GM06990 (cell line): ENCODE results near the gene PRKN.

ENCODE experiments used
- DNase-seq: peaks from one replicate; pipeline ENCODE4 v3.0.0-alpha.2; 2011; ENCODE audit not compliant: insufficient read length; ENCODE audit errors: extremely low read depth
- H3K27me3 ChIP-seq: replicated peaks from 2 replicates; pipeline ENCODE4 v1.6.0; 2011; ENCODE audit warnings: low read length; ENCODE audit not compliant: control insufficient read depth, insufficient read depth
- H3K36me3 ChIP-seq: 2 replicates; pipeline ENCODE4 v1.5.1; 2011; ENCODE audit warnings: low read length; ENCODE audit not compliant: control insufficient read depth, insufficient read depth
- H3K4me3 ChIP-seq: replicated peaks from 2 replicates; pipeline ENCODE4 v1.5.1; 2011; ENCODE audit warnings: low read depth, mild to moderate bottlenecking, control low read depth, low read length
- TF ChIP-seq, protein P1 (sequence below): IDR thresholded peaks from 2 replicates; pipeline ENCODE4 v1.5.1; 2011; ENCODE audit warnings: low read length, control low read depth, mild to moderate bottlenecking, inconsistent platforms; ENCODE audit not compliant: insufficient read depth, poor library complexity, severe bottlenecking

PRKN gene

DNA sequence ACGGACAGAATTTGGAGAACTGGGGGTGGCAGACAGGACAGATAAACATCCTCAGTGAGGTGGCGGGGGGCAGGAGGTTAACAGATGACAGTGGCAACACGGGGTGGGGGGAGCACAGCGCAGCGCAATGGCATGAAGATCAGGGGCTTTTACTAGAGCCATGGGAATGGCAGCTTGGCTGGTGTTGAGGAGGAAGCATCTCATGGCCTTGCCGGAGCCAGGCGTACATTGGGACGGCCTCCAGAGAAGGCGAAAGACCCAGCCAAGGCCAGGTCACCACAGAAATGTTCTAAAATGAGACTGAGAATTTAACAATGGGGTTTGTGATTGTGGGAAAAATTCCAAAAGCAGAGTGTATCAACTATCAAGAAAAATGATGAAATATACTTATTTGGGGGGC, 173.0 kb downstream of the PRKN start:
- DNase-seq, result no peak
- no peaks in the 10 kb centered on the region for H3K27me3 ChIP-seq
- TF ChIP-seq, protein P1, sequence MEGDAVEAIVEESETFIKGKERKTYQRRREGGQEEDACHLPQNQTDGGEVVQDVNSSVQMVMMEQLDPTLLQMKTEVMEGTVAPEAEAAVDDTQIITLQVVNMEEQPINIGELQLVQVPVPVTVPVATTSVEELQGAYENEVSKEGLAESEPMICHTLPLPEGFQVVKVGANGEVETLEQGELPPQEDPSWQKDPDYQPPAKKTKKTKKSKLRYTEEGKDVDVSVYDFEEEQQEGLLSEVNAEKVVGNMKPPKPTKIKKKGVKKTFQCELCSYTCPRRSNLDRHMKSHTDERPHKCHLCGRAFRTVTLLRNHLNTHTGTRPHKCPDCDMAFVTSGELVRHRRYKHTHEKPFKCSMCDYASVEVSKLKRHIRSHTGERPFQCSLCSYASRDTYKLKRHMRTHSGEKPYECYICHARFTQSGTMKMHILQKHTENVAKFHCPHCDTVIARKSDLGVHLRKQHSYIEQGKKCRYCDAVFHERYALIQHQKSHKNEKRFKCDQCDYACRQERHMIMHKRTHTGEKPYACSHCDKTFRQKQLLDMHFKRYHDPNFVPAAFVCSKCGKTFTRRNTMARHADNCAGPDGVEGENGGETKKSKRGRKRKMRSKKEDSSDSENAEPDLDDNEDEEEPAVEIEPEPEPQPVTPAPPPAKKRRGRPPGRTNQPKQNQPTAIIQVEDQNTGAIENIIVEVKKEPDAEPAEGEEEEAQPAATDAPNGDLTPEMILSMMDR, result no peak

DNA sequence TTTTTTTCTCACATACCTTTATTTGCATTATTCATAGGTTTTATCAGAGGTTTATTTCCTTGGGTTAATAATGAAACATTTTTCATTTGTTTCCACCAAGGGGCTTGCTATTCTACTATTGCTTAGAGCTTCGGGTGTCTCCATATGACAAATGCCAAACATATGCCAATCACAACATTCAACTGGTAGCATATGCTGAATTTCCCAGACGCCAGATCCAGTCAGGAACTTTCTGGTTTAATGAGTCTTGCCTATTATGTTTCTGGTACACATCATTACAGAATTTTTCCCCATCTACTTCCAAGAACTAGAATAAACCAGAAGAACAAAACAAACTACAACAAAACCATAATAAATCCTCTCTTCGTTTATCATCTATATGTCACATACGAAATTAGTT, 180.7 kb downstream of the PRKN start:
- TF ChIP-seq, protein P1, result no peak
- no peaks in the 10 kb centered on the region for H3K27me3 ChIP-seq
- no peak overlapping the region for H3K4me3 ChIP-seq
- no peaks in the 10 kb centered on the region for H3K36me3 ChIP-seq
- no peak for DNase-seq

More for the DNA sequence above, 173.0 kb downstream of the PRKN start:
- Histone ChIP-seq H3K4me3 (no peak overlapping the region), H3K36me3 (no peaks in the 10 kb centered on the region)

DNA sequence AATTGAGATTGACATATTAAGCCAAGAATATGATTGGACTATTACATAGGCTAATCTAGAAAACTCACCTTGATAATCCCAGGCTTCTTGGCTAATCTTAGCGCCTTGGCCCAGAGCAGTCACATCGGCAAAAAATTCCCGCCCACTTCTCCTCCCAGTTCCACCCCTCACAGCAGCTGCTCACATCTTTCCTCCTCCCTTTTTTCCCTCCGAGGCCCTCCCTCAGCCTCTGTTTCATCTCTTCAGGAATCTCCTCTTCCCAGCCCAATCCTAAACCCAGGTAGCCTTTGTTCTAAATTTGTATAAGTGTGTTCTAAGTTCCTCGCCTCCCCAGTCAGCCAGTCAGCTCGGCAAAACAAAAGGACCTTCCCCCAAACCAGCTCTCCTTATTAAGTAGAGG, 184.3 kb downstream of the PRKN start:
- Histone ChIP-seq H3K27me3 (no peaks in the 10 kb centered on the region), H3K4me3 (no peak overlapping the region), H3K36me3 (no peaks in the 10 kb centered on the region)
- DNase-seq, result no peak
- TF ChIP-seq, protein P1, result no peak

DNA sequence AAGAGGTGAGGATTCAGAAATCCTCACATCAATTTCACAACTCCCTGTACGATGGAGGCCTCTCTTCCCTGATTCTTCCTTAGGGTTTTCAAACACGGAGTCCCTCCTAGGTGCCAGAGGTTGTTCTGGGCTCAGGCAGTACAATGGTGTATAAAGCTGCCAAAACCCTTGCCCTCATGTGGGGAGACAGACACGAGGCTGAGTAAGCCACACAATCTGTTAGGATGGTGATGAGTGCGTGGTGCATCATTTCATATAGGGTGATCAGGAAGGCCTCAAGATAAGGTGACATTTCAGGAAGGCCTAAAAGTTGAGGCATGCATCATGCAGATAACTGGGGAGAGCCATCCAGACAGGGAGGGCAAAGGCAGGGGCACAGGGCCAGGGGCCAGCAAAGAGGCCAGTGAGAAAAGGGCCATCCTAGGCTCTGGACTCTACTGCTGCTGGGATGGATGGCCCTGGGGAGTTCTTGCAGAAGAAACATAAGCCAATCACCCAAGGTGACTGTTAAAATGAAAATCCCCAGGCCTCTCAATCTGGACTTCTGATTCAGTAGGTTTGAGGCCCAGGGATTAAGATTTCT, 186.5 kb downstream of the PRKN start:
- Histone ChIP-seq H3K4me3 (no peak overlapping the region), H3K27me3 (no peaks in the 10 kb centered on the region), H3K36me3 (no peaks in the 10 kb centered on the region)
- no peak for DNase-seq
- TF ChIP-seq, protein P1, result no peak

DNA sequence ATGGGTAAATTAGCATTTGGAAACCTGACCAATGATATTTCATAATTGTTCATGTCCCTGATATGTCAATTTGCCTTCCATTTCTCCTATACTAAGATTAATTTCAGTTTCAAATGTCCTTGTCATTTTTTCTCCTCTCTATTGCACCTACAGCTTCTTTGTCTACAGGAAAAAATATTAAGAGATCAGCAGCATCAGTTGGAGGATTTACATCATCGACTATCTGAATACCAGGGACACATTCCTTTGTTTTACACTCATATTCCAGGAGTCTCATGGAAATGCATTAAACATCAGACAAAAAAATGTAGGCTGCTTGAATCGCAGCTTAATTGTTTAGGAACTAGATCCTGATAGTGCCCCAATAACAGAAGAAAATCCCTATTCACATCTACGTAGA, 188.2 kb downstream of the PRKN start:
- Histone ChIP-seq H3K27me3 (no peaks in the 10 kb centered on the region), H3K36me3 (no peaks in the 10 kb centered on the region)
- DNase-seq, result no peak

More for the DNA sequence above, 188.2 kb downstream of the PRKN start:
- no peak overlapping the region for H3K4me3 ChIP-seq
- TF ChIP-seq, protein P1, result no peak
